AML-193 (cell line): ENCODE results near the gene SV2B.

Source experiments
- DNase-seq, 2 experiments: peaks; one replicate each; lab custom pipeline; 2025; lab: John Stamatoyannopoulos, UW

Gene SV2B

DNA sequence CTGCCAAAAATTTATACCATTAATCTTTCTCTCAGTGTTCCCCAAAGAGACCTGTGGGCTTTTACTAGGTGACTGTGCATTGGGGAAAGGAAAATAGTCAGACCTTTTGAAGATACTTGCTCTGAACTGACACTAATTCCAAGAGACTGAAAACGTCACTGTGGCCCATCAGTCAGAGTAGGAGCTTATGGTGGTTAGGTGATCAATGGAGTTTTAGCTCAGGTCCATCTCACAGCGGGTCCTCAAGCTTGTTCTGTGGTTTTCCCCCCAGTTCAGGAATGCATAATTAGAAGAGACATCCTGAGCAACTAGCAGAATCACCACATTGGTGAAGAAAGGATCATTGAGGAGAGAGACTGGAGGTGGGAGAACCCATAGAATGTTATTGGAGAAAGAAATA lies 134.7 kb downstream of the SV2B start:
- no peak for DNase-seq

DNA sequence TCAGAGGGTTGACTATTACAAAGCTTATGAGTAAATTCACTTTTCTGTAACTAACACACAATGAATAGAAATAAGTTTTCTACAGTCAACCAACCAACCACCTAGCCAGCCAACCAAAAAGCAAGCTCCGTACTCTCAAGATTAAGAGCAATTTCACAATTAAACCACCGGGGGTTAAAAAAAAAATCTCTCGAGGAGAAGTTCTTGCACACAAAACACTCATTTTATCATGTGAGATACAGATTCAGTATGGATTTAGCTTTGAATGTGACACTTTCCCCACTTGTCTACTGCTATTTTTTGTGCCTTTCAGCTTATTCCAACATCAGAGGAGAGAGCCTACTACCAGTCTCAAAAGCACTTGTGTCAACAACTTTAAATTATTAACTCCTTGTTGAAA lies 135.3 kb downstream of the SV2B start:
- no peak for DNase-seq

DNA sequence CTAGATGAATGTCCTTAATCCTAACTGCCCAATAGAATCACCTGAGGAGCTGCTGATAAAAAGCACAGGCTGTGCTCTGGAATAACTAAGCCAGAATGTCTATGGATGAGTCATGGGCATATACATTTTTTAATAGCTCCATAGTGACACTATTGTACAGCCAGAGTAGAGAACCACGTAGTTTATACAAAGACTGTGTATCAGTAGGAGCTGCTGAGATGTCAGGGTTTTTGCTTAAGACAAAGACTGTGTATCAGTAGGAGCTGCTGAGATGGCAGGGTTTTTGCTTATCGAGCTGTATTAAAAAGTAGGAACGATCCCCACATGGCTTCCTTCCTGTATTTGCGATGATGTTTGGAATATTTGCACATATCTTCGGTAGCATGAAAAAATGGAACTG lies 137.4 kb downstream of the SV2B start:
- no peak for DNase-seq

DNA sequence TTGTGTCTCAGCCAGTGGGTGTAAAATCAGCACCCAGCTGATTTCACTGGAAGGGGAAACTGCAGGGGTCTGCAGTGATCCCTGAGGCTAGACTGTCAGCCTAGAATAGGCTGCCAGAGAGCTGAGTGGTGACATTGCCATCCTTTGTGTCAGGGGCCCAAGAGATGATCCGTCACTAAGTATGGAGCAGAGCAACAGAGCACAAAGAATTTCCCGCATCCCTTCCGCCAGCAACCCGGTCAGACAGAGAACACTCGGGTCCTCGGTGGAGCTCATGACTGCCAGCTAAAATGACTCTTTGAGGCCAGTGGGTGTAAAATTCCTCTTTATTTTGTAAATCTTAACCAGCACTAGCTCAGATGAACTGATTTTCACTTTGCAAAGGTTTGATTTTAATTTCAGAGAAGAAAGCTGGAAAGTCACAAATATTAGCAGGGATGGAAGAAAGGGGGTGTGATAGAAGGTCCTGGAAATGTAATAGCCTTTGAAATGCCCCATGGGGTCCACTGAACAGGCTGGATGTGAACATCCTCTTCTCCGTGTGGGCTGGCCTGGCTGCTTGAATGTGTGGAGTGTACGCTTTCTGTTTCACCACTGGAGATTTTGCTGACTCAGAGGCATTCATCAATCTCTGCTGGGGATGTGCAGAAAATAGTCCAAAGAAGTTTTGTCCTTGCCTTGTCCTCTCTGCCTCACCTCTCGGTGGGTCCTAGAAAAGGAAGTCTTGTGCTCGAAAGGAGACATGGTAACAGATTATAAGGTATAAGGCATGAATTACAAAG lies 138.8 kb downstream of the SV2B start:
- DNase-seq: no peak

DNA sequence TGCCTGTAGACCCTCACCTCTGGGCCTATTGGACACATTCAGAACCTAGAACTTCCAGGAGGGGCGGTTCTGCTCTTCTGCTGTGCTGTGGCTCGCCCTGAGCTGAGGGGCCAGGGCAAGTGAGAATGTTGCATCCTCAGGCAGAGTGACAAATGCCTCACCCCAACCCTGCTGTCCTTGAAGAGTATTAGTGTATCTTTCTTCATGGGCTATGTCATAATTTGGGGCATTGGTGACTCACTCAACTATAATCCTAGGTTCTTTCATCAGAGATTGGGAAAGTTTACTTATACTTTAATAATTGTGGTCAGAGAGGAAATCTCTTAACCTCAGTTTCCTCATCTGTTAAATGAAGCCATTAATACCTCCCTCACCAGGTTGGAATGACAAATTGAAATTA lies 143.8 kb downstream of the SV2B start:
- DNase-seq: peak; percentile 87 to 90

DNA sequence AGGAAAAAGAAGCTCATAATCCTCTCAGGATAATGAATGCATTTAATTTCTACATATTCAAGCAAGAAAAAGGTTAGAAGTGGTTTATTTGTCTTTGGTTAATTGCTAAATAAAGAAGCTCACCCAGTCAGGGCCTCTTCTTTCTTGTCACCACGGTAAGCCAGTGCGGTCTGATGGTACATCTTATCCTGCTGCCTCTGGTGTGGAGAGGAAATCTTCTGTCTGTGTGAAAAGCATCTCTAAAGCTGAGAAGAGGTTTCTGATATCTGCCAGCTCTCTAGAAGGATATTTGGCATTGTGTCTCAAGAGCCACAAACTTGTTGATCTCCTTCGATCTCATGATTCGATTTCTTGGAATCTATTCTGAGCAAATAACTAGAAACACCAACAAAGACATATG lies 144.9 kb downstream of the SV2B start:
- DNase-seq: no peak

DNA sequence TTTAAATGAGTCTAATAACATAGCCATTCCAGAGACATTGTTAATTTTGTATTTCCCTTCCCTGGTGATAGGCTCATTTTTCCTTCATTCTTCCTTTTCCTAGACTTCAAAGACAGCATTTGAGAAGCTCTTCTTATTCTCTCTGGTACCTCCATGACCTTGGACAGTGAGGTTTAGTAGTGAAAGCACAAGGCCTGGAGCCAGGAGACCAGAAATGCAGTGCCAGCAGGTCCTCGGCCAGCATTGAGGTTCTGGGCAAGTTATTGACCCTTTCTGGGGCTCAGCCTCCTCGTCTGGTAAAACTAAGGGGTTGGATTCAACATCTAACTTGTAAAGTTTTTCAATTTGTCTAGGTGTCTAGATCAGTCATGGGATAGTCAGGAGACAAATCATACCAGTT lies 146.9 kb downstream of the SV2B start:
- no peak for DNase-seq

DNA sequence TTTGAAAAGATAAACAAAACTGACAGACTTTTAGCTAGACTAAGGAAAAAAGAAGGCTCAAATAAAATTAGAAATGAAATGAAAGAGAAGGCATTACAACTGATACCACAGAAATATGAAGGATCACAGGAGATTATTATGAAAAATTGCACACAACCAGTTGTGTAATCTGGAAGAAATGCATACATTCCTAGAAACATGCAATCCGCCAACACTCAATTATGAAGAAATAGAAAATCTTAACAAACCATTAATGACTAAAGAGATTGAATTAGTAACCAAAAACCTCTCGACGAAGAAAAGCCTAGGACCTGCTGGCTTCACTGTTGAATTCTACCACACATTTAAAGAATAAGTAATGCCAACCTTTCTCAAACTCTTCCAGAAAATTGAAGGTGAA lies 149.5 kb downstream of the SV2B start:
- DNase-seq: peak in 1 of 2 experiments; percentile 6

DNA sequence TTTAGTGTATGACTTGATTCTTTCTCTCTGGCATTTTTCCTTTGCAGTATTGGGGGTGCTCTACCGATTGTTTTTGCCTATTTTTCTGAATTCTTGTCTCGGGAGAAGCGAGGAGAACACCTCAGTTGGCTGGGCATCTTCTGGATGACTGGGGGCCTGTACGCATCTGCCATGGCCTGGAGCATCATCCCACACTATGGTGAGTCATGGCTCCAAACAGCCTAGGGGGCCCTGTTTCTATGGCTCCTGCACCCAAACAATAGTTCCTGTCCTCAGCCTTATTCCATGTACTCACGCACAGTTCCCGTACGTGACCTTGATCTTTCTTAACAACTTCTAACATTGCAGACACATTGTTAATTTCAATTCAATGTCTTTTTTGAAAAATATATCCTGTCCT lies 152.3 kb downstream of the SV2B start:
- no peak for DNase-seq

DNA sequence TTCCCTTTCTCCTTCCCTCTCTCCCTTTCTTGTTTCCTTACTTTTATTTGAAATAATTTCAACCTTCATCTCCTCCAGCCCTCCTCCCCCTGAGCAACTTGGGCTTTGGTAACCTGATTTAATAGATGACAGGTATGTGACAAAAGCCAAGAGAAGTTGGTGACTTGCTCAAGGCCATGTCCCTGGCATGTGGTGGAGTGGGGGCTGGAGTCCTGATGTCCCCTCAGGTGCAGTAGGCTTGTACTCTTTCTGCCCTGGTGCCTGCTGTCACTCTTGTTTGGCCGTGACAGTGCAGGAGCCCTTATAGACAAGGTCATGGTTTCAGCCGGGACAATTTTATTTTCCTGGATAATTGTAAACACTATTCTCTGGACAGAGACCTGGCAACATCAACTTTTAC lies 152.7 kb downstream of the SV2B start:
- no peak for DNase-seq

DNA sequence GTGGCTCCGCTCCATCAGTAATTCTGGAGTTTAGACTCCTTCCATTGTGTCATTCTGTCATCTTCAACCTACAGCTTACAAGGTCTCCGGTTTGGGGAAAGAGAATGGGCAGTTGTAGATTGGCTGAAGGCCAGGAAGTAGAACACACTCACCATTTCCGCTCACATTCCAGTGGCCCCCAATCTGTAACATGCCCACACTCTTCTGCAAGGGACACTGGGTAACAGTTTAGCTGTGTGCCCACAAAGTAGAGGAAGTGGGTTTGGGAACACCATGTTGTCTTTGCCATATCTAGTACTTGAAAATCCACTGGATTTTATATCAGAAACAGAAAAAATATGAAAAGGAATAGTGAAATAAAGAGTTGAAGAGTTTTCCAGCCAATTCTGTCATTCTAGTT lies 153.5 kb downstream of the SV2B start:
- DNase-seq: peak; percentile 87

DNA sequence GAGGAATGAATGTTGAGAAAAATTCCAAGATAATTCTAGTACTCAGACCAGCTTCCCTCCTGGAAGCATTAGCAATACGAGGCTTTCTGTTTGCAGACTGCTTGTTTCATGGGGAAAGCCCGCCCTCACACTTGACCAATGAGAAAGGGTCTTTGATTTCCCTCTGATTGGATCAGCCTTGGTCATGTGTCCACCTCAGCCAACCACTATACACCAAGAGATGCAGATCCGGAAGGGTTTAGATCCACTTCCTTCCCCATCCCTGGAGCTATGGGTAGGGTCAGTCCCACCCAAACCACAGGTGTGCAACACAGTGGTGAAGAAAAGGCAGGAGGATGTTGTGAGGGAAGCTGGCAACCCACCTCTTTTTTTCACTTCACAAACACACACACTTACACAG lies 154.7 kb downstream of the SV2B start:
- no peak for DNase-seq

DNA sequence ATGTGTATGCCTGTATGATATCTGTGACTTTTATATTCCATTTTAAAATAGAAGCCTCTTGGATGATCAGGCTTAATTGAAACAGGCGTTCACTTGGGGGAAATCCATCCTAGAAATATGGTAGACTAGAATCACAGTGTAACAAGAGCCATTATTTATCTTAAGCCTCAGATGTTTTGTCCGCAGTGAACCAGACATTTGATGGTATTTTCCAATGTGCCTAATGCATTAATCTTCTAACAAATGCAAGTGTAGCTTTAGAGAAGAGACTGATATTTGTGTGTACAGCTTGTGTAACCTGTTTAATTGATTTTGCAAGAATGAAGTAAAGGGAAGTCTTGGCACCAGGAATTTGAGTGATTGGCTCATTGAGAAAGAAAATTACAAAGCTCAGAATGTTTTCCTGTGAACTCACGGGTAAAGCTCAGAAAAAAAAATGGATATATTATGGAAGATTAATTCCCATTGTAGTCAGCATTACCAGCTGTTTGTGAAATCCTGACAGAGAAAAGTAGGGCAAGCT lies 155.7 kb downstream of the SV2B start:
- peak; percentile 73 to 77 for DNase-seq

DNA sequence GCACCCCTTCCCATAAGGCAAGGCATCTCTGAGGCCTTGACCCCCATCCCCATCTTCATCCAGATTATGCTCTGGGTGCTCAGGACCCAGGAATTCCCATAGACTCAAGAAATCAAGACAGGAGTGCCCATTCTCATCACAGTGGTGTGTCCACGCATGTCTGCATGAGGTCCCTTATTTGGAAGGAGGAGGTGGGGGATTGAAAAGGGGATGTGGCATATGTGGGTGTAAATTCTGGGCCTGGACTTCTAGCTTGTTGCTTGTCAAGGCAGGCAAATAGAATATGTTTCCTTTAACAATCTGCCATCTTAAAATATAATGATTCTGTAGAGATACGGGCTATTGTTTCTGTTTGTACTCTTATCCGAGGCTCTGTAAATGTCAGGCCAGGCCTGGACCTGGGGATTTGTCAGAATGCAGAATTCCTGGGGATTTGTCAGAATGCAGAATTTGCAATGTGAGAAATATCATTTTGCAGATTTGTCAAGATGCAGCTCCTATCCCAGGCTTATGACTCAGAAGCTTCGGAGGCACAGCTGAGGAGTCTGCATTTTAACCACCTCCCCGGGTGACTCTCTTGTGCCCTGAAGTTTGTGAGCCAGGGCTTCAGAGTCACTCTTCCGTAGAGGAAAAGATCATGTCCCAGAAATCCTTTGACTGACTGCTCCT lies 157.8 kb downstream of the SV2B start:
- DNase-seq: peak; percentile 18 to 24

DNA sequence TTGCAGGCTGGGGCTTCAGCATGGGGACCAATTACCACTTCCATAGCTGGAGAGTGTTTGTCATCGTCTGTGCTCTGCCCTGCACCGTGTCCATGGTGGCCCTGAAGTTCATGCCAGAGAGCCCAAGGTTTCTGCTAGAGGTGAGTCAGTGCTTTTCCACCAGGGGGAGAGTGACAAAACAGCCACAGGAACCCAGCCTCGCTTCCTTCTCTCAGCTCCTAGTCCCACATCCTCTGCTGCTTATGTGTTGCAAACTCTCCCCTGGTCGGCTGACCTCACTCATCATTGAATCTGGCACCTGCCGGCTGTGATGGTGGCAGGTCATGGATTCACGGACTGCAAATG lies 158.3 kb downstream of the SV2B start:
- DNase-seq: peak; percentile 93 to 95

DNA sequence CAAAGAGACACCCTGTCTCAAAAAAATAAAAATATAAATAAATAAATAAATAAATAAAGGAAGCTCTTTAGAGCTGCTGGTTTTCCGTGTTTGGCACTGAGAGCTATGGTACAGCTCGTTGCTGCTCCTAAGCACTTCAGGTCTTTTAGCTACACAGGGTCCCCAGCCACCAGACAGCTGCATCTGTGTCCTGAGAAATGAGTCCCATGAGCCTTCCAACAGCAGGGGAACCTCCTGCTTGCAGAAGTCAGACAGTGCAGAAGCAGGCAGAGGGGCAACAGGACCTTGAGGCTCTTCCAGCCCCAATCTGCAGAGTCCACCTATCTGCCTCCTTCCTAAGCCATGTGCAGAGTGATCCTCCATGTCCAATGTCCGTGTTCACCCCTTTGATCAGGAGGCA lies 159.0 kb downstream of the SV2B start:
- DNase-seq: no peak

DNA sequence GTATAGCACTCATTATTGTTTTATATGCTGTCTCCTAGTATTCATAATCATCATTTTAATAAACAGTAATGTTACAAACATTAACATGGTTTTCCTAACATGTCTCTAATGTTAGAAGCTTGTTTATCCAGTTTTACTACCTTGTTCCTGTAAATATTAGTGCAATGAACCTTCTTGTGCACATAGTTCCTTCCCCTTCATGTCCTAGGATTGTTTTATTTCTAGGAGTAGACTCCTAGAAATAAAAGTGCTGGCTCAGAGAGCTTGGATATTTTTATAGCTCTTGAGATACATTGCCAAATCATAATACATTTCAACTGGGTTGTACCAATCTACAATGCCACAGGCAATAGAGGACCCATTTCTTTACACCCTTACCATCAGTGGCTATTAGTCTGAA lies 161.3 kb downstream of the SV2B start:
- no peak for DNase-seq

DNA sequence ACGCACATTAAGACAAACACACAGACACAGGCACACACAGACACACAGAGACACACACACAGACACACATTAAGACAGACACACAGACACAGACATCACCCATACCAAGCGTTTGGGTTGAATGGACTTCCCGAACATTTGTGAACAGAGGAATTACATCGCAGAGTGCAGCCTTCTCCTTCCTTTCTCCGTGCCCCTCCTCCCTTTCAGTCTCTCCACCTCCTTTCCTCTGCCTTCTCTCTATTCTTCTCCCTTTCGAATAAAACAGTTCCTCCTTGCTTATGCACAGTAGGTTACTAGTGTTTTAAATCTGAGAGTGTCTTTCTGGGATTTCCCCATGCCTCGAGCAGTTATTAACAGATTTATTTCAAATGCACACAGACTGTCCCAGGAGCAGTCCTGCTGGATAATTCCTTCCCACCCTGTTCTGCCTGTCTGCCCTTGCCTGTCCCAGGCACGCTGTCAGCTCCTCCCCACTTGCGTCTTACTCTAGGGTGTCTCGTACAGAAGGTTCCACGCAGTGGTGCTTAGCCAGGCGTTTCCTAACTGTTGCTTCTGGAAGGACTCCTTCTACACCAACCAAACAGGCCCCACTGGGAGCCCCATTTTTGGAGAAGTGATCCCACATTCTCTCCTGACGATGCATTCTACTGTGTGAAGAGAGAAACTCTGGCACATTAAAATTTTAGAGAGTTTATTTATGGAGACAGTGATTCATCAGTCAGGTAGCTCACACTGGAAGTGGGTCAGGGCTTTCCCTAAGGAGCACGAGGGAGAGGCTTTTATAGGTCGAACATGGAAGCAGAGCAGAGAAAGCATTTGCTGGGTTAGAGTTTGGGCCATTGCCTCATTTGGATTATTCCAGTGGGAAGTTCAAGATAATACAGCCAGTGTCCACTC lies 163.8 kb downstream of the SV2B start:
- DNase-seq: peak in 1 of 2 experiments; percentile 30

DNA sequence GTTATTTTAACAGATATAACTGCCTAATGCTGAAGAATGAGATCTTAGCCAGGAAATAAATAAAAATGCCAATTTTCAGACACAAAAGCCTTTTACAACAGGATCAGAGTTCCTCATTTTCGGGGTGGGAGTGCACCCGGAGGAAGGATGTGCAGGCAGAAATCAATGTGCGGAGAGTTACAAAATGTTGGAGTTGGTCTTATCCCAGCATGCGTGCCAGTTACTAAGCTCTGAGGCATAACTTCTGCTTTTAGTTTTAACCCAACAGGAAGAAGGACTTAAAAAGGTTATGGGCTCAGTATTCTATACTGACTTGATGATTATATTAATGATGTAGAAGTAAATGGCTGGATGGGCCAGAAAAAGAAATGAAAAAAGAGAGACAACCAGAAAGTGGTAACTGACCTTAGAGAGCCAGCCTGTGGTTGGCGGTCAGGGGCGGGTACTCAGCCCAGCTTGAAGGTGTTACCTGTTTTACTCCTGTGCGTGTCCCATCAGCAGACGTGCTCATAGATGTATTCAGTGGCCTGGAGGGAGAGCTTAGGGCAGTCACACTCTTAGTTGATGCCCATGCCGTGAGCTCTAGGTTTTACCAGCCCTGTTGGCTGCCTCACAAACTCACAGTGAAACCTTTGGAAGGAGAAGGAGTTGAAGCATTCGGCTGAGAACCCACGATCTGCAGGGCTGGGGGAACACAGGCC lies 164.7 kb downstream of the SV2B start:
- DNase-seq: peak; percentile 97

DNA sequence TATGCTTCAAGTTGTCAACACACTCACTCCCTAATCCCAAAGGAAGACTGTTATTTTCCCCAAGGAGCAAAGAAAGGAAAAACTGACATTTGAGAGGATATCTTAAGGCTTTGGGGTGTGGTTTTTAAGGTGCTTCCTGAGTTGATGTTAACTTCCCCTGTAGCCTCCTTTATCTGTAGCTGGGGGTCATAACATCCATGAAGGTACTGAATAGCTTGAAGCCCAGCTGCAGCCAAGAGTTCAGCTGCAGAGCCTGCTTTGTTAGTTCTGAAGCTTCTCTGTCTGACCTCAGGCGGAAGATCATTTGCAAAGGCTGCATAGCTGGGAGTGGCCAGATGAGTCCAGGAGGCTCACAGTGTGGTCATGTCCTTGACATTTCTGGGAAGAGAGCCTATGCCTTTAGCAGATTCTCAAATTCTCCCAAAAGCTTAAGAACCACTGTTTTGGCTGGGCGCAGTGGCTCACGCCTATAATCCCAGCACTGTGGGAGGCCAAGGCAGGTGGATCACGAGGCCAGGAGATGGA lies 165.4 kb downstream of the SV2B start:
- DNase-seq: peak in 1 of 2 experiments; percentile 26

DNA sequence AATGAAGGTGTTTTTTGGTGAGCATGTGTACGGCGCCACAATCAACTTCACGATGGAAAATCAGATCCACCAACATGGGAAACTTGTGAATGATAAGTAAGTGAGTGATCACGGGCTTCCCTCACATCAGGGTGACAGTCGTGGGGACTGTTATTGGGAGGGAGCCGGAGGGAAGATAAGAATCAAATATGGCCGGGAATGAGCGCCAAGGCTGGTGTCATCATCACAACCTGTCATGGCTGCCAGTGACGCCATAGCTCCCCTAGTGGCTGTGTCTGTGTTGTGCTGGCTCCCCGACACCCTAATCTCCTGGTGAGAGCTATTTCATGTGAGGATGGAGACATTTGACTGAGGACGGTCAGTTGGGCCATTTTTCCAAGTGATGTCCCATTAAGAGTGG lies 168.5 kb downstream of the SV2B start:
- DNase-seq: no peak

DNA sequence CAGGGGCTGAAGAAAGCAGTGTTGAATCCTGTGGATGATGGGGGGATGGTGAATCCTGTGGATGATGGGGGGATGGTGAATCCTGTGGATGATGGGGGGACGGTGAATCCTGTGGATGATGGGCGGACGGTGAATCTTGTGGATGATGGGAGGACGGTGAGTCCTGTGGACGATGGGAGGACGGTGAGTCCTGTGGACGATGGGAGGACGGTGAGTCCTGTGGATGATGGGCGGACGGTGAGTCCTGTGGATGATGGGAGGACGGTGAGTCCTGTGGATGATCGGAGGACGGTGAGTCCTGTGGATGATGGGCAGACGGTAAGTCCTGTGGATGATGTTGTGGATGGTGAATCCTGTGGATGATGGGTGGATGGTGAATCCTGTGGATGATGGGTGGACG lies 170.7 kb downstream of the SV2B start:
- DNase-seq: no peak
